Measurements from ENCODE around the gene MARS1. TPM values are rescaled to one million over a fixed set of nuclear protein-coding genes. Genes with fewer than 3 reads are reported as not detected.

MARS1 gene
- total and polyA plus RNA-seq, 2 donors from 2014 or later = 62.8 to 158 TPM

DNA sequence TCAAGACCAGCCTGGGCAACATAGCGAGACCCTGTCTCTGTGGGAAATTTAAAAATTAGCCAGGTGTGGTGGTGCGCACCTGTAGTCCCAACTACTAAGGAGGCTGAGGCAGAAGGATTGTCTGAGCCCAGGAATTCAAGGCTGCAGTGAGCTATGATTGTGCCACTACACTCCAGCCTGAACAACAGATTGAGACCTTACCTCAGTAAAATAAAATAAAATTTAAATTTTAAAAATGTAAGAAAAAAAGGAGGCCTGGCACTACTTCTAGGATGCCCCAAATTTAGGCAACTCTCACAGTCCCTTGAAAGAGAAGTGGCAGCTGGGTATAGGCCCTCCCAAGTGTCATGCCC is 33.7 kb upstream of the MARS1 start:
- Histone ChIP-seq H3K36me3 (ENCODE audit: control insufficient read depth in 2 of 3, insufficient read depth in 3 of 3, low read length in 3 of 3) (no peaks in the 10 kb centered on the region), H3K27me3 (ENCODE audit: control insufficient read depth, insufficient read depth, low read length) (no peaks in the 10 kb centered on the region), H3K9me3 (ENCODE audit: control insufficient read depth in 2 of 3, insufficient read depth in 1 of 3, low read length in 3 of 3) (no peaks in the 10 kb centered on the region), H3K4me1 (ENCODE audit: control insufficient read depth in 2 of 3, insufficient read depth in 2 of 3, low read depth in 1 of 3, low read length in 3 of 3) (peaks cover 0 to 9% (median 5%) of the 10 kb centered on the region in 3 donors), H3K9ac (ENCODE audit: low read length in 3 of 3) (no peak overlapping the region), H3K27ac (ENCODE audit: low read depth in 2 of 2, low read length in 2 of 2) (no peak overlapping the region), H3K4me3 (ENCODE audit: low read length in 3 of 3) (no peak overlapping the region)
- no peak for DNase-seq
- no peak for FAIRE-seq
- intact Hi-C loops (cut with DNase I) = loop anchor here (10.0 kb wide), 1 partner anchor 189 kb away; no protein-coding TSS in a partner anchor
- TF ChIP-seq, protein P1, sequence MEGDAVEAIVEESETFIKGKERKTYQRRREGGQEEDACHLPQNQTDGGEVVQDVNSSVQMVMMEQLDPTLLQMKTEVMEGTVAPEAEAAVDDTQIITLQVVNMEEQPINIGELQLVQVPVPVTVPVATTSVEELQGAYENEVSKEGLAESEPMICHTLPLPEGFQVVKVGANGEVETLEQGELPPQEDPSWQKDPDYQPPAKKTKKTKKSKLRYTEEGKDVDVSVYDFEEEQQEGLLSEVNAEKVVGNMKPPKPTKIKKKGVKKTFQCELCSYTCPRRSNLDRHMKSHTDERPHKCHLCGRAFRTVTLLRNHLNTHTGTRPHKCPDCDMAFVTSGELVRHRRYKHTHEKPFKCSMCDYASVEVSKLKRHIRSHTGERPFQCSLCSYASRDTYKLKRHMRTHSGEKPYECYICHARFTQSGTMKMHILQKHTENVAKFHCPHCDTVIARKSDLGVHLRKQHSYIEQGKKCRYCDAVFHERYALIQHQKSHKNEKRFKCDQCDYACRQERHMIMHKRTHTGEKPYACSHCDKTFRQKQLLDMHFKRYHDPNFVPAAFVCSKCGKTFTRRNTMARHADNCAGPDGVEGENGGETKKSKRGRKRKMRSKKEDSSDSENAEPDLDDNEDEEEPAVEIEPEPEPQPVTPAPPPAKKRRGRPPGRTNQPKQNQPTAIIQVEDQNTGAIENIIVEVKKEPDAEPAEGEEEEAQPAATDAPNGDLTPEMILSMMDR (IDR thresholded peaks at IDR 0.05; ENCODE audit: borderline replicate concordance, extremely low read depth, insufficient read depth) = no peak

- peaks cover 0 to 9% (median 5%) of the 10 kb centered on the region in 3 donors for H3K4me1 ChIP-seq (ENCODE audit: control insufficient read depth in 2 of 3, insufficient read depth in 2 of 3, low read depth in 1 of 3, low read length in 3 of 3)
- no peak within 1 kb of the TSS for H3K4me3 ChIP-seq (ENCODE audit: low read length in 3 of 3)
- DNase-seq (peak in 4 of 5 donors; percentile 67 to 74 (median 70)), FAIRE-seq (no peak)
- intact Hi-C loops (cut with DNase I) = loop anchor here (10.0 kb wide), 1 partner anchor 190 kb away; no protein-coding TSS in a partner anchor
- H3K36me3 ChIP-seq (ENCODE audit: control insufficient read depth in 2 of 3, insufficient read depth in 3 of 3, low read length in 3 of 3) = no peaks in the 10 kb centered on the region
- H3K9me3 ChIP-seq (ENCODE audit: control insufficient read depth in 2 of 3, insufficient read depth in 1 of 3, low read length in 3 of 3) = no peaks in the 10 kb centered on the region
- H3K27me3 ChIP-seq (ENCODE audit: control insufficient read depth, insufficient read depth, low read length) = no peaks in the 10 kb centered on the region
- H3K9ac ChIP-seq (ENCODE audit: low read length in 3 of 3) = no peak within 1 kb of the TSS
- H3K27ac ChIP-seq (ENCODE audit: low read depth in 2 of 2, low read length in 2 of 2) = peak within 1 kb of the TSS in 1 of 2 donors; percentile 38
- TF ChIP-seq, protein P1 (IDR thresholded peaks at IDR 0.05; ENCODE audit: borderline replicate concordance, extremely low read depth, insufficient read depth) = no peak
Measured at GRCh38 chr12:57454566-57455373, 33.1 kb upstream of the MARS1 start, which contains the start of gene INHBE. Gene INHBE (plus strand): TSS chr12:57455307. CDS start chr12:57455537, 230 bp downstream.

- Histone ChIP-seq H3K9me3 (ENCODE audit: control insufficient read depth in 2 of 3, insufficient read depth in 1 of 3, low read length in 3 of 3) (no peaks in the 10 kb centered on the region), H3K9ac (ENCODE audit: low read length in 3 of 3) (no peak overlapping the region), H3K4me3 (ENCODE audit: low read length in 3 of 3) (no peak overlapping the region), H3K4me1 (ENCODE audit: control insufficient read depth in 2 of 3, insufficient read depth in 2 of 3, low read depth in 1 of 3, low read length in 3 of 3) (peaks cover 0 to 9% (median 7%) of the 10 kb centered on the region in 3 donors), H3K36me3 (ENCODE audit: control insufficient read depth in 2 of 3, insufficient read depth in 3 of 3, low read length in 3 of 3) (no peaks in the 10 kb centered on the region), H3K27ac (ENCODE audit: low read depth in 2 of 2, low read length in 2 of 2) (peak overlapping the region in 1 of 2 donors; percentile 23), H3K27me3 (ENCODE audit: control insufficient read depth, insufficient read depth, low read length) (no peaks in the 10 kb centered on the region)
- DNase-seq (no peak), FAIRE-seq (no peak)
- TF ChIP-seq, protein P1 (IDR thresholded peaks at IDR 0.05; ENCODE audit: borderline replicate concordance, extremely low read depth, insufficient read depth) = no peak
- intact Hi-C loops (cut with DNase I) = loop anchor here (10.0 kb wide), 1 partner anchor 191 kb away; no protein-coding TSS in a partner anchor
Measured at GRCh38 chr12:57455374-57456144, 32.3 kb upstream of the MARS1 start.

All from kidney (tissue), 14 donors.